Right ventricle myocardium superior (tissue), 1 donor: ENCODE results near the gene RGSL1. TPM values are rescaled to one million over a fixed set of nuclear protein-coding genes. Genes with fewer than 3 reads are reported as not detected.

Experiments
- ATAC-seq: fragments of 200-7000 bp; cut with Tn5 transposase; one replicate; pipeline ENCODE4 v1.9.1; 2020; ENCODE audit warnings: mild to moderate bottlenecking; ENCODE audit not compliant: poor library complexity
- DNase-seq: peaks from one replicate; pipeline ENCODE4 v3.0.0-alpha.2; 2020
- intact Hi-C: fragments of 100-400 bp; cut with DNase I; formaldehyde crosslinking; loops from one replicate; pipeline ENCODE4 v1.11.2; 2022
- long read RNA-seq: library from polyadenylated mRNA; unstranded; transcript quantifications from one replicate; pipeline ENCODE4 v2.0.0, GENCODE V29; 2021
- total RNA-seq: library from RNA; stranded (reverse); fragmentation: NEBNext Ultra II Directional; extraction: Animal tissue kit (Norgen Biotek cat#: 25700); gene quantifications from one replicate; pipeline ENCODE4 v1.2.1, GENCODE V29; 2021
- donor health status: DM: no; HTN: yes; CAD: no; lungs with severe emphysema.

RGSL1 gene
- total RNA-seq = not detected
- long read RNA-seq = 0 reads

DNA sequence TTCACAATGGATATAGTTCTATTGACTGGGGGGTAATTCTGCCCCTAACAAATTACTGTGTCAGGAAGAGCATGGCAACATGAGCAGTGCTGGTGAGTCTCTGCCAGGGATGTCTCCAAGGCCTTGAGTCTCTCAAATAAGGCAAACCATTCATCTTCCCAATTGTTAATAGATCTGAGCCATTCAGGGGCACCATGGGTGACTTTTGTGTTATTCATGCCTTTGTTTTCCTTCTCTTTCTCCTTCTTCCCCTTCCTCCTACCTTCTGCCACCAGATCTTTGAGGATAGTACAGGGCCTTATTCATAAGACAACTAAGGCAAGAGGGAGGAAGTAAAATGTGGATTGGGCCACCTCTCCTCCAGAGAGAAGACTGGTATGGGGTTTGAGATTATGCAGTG is at the start of gene RGSL1:
RGSL1 (plus strand) TSS at position 60 of the 400 bp plus-strand sequence; CDS start at position 80, 20 bp downstream.
- no peak for ATAC-seq
- intact Hi-C loops = no loop called here
- no peak for DNase-seq

DNA sequence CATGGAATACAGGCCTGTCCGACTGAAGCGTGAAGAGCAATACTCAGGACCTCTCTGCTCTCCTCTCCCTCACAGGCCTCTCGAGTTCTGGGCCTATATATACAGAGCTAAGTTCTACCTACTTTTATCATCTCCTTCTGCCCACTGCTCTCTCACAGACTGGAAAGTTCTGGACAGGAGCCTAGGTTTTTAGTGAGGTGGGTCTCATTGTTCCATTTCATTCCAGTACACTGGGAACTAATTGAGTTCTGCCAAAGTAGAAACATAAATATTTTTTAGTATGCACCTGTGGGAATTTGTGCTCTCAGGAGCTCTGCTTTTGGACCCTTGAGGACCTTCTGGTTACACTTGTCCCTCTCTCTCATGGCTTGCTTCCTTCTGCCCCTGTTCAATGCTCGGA is 49.4 kb upstream of the RGSL1 start, which contains the start of gene TEDDM1:
TEDDM1 (minus strand) TSS at position 101 of the 400 bp plus-strand sequence. CDS start 182 bp downstream, outside the sequence.
- ATAC-seq (no peak), DNase-seq (no peak)
- intact Hi-C loops = no loop called here

DNA sequence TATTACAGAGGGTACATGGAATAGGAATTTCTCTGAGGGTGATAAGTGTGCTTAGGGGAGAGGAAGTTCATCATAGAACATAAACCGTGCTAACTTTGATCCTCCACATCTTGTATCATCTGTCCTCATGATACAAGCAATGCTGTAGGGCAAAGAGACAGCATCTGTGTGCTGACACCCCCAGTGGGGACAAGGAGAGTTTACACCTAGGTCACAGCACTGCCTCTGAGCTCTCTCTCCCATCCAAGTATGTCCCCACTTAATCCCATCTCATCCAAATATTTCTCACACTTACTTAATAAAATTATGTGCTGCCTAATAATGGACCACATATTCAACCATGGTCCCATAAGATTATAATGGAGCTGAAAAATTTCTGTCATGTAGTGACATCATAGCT is 45.2 kb upstream of the RGSL1 start:
- intact Hi-C loops = no loop called here
- DNase-seq (no peak), ATAC-seq (no peak)

DNA sequence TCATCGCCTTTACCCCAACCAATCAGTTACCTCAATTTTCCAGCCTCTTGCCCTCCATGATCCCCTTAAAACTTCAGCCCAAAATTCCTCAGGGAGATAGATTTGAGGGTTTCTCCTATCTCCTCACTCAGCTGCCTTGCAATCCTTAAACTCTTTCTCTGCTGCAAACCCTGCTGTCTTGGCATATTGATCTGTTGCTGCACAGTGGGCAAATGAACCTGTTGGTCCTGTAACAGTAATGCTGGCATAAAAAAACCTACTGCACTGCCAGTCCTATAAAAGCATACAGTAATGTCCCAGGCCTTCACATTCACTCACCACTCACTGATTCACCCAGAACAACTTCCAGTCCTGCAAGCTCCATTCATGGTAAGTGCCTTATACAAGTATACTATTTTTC is 44.4 kb upstream of the RGSL1 start:
- ATAC-seq = no peak
- DNase-seq = no peak
- intact Hi-C loops = no loop called here

DNA sequence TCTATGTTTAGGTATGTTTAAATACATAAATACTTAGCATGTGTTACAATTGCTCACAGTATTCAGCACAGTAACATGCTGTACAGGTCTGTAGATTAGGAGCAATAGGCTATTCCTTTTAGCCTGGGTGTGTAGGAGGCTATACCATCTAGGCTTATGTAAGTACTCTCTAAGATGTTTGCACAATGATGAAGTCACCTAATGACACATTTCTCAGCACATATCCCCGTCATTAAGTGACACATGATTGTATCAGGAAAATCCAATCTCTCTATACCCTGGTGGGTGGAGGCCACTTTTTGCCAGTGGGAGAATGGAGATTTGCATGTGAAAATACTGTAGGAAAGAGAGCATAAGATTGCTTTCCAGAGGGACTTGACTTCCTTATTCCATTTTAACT is 43.9 kb upstream of the RGSL1 start:
- DNase-seq (no peak), ATAC-seq (no peak)
- intact Hi-C loops = no loop called here

DNA sequence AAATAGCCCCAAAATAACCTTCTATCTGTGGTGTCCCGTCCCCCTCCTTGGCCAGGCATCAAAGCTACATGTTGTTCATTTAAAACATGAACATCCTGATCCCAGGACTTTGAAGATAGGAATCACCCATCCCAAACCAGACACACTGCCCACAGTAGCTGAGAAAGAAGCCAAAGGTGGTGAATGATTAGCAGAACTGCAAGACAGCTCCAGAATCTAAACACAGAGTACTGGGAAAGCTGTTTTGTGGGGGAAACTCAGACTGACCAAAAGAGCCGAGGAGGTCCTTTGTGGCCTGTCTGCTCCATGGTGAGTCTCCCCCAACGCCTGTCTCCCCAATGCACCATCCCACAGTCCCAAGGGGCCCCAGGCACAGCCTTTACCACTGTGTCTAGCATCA is 42.2 kb upstream of the RGSL1 start:
- no peak for DNase-seq
- intact Hi-C loops = no loop called here
- ATAC-seq = no peak

DNA sequence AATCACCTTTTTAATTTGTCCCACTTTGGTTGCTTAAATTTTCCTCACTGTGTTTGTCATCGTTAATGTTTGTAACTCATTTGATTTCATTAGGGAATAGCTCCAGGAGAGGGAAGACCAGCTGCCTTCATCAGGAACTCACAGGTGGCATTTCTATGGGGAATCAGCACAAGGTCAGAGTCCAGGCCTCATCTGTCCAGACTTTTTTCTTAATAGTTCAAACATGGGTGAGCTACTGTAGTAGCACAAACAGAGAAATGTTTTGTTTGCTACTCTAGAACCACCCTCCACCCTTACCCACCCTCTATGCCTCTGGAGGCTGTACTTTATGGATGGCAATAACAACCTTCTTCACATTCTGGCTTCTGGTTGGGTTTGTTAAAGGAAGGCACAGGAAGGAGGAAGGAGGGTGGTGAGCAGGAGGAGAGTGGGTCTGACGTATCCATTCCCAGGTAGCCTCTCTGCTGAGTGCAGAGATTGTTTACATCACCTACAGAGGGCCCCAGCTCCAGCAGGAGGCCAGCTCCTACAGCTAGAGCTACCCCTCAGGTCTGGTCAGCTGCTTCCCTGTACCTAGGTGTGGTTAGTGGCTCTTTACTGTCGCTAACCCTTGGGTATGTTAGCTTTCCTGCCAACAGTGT is 41.4 kb upstream of the RGSL1 start:
- ATAC-seq = no peak
- DNase-seq = no peak
- intact Hi-C loops = no loop called here

DNA sequence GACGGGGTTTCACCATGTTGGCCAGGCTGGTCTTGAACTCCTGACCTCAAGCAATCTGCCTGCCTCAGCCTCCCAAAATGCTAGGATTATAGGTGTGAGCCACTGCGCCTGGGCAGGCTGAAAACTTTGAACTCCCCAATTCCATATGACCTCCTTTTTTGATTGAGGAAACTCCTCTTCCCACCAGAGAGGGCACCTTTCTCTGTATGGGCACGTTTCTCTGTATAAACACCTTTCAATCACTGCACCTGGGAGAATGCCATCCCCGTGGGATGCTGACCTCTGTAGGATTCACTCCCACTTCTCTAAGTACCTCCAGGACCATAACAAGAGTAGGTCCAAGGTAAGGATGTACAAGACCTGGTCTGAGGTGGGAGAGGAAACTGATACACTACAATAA is 39.8 kb upstream of the RGSL1 start:
- ATAC-seq (peak; percentile 19), DNase-seq (no peak)
- intact Hi-C loops = no loop called here

DNA sequence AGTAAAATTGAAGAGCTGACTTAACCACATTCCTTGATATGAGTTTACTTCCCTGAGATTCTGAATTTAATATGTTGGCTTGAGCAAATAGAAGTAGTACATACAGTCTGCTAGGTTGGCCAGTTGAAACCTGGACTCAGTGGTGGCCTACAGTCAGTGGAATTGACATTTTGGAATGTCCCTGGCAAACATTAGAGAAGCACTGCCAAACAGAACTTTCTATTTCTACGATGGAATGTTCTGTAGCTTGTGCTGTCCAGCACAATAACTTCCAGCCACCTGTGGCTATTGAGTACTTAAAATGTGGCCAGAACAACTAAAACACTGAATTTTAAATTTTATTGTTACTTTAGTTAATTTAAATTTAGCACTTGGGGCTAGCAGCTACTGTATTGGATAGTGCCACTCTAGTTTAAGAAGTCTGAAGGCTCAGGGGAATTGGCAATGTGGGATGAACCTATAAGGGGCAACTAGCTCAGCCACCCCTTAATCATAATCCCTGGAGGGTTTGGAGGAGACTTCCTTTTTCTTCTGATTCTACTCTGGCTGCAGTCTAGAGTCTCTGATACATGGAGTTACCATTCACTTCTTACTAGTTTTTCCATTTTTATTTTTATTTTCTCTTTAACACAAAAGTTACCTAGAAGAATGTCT is 39.2 kb upstream of the RGSL1 start:
- intact Hi-C loops = no loop called here
- peak; percentile 95 for ATAC-seq
- no peak for DNase-seq

DNA sequence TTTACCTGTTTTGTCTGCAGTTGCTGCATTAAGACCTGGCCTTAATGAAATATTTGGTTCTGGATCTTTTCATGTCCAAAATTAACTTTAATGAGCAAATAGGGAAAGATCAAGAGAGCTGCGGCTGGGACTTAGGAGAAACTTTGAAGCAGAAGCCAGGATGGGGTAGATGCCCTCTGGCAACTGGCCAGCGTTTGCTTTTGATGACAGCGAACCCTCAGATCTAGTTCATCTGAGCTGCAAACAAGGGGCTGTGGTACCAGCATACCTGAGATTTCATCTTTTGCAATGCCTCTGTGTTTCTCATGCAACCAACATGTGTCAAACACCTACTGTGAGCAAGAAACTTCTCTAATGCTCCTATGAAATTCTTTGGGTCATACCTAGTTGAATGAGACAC is 36.5 kb upstream of the RGSL1 start:
- ATAC-seq = no peak
- no peak for DNase-seq
- intact Hi-C loops = no loop called here

DNA sequence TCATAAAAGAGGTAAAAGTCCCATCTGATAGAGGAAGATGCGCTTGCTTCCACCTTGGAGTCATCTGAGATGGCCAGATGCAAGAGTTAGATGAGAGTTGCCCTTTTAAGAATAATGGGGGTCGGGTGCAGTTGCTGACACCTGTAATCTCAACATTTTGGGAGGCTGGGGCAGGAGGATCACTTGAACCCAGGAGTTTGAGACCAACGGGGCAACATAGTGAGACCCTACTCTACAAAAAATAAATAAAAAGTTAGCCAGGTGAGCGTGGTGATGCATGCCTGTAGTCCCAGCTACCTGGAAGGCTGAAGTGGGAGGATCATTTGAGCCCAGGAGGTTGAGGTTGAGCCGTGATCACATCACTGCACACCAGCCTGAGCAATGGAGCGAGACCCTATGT is 36.0 kb upstream of the RGSL1 start:
- DNase-seq (no peak), ATAC-seq (no peak)
- intact Hi-C loops = no loop called here

DNA sequence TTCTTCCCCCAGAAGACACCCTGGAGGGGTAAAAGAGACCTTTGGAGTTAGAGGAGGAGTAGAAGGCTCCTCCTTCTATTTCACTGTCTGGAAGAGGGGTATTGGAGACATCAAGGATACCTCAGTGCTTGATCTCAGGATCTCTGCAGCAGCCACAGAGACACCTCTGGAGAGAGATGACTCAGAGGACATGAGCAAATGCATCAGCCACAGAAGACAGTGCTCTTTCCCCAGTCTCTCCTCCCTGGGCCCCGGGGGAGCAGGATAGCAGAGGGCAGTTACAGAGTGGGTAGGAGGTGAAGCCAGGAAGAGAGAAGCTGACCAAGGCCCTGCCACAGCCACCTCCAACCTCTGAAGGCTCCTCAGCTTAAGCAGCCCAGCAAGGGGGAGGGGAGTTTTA is 34.2 kb upstream of the RGSL1 start:
- ATAC-seq = no peak
- DNase-seq = no peak
- intact Hi-C loops = no loop called here

DNA sequence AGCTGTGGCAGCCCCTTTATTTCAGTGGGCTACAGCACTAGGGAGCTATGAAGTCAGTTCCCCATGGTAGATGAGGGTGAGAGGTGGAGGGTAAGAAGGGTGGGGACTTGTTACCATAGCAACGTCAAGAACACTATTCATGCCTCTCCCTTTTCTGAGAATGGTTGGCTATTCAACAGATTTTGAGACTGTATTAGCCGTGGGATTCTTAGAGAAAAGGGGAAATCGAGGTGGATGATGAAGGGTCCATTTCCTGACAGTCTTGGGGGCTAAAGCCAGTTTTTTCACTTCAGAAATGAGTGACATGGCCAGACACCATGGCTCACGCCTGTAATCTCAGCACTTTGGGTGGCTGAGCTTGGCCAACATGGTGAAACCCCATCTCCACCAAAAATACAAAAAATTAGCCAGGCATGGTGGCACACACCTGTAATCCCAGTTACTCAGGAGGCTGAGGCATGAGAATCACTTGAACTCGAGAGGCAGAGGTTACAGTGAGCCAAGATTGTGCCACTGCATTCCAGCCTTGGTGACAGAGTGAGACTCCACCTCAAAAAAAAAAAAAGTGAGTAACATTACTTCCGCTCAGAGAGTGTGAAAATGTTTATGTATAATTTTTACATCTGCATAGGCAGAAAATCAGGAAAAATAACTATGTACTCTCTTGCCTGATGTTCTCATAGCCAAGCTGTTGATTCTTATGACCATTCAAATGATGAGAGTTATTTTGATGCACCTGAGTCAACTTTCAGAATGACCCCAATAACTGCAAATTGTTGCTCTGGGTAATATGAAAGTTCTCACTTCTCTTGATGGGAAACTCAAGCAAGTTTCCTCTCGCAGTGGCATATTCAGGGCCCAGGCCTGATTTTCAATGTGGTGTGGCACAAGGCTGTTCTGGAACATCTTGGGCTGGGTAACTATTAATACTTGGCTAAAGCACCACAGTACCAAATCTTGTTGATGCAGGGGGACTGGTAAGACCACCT is 23.2 kb upstream of the RGSL1 start:
- intact Hi-C loops = no loop called here
- ATAC-seq (no peak), DNase-seq (no peak)

DNA sequence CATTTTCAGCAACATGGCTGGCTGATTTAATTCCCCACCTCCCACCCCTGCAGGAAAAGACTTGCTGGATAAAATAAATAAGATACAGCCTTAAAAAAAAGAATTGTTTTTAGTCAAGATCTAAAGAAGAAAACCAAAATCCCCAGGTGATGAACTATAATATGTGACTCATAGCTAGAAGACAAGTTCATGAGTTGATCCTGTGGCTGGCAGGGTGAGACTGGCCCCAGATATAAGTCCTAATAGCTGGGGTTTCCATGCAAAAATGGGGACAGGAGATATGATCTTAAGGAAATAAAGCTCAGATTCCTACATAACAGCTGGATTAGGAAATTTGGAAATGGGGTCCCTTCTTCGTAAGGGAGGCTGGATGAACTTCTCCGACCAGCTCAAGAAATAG is 21.9 kb upstream of the RGSL1 start:
- intact Hi-C loops = no loop called here
- DNase-seq (no peak), ATAC-seq (no peak)

DNA sequence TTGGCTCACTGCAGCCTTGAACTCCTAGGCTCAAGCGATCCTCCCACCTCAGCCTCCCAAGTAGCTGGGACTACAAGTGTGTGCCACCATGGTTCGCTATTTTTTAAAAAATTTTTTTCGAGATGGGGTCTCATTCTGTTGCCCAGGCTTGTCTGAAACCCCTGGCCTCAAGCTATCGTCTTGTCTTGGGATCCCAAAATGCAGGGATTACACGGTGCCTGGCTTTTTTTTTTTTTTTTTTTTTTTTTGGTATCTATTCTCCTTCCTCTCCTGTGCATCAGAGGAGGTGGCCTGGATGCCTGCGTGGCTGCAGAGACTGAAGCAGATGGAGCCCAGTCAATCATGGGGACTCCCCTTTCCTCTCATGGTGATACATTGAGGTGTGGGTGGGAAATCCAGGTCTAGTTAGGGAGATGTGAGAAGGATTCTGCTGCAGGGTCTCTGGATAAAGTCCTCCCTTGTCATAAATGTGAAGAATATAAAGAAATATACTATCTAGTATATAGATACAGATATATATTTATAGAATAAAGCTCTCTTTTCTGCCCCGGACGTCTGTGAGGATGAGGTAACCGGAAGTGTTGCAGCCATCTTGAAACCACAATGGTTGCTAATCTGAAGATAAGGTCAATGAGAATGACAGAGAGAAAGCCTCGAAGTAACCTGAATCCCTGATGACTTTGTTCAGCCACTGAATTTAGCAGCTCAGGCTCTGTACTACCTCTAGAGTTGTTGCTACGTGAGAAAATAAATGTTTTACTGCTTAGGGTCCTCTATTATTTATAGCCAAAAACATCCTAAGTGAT is 19.5 kb upstream of the RGSL1 start:
- DNase-seq (no peak), ATAC-seq (no peak)
- intact Hi-C loops = no loop called here

DNA sequence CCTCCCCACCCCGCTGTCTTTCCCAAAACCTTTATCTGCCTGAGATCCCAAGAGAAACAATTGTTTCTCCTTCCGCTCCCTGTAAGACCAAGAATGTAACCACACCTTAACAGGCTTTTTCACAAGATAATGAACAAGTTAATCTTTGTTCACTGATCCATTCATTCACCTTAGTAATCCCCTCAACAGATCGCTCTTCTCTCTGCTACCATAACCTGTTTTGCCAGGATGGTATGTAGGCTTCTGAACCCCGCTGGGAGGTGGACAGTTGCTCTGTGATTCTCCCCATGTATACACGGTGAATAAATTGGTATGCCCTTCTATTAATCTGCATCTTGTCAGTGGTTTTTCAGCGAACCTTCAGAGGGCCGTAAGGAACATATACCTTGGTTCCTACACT is 18.7 kb upstream of the RGSL1 start:
- ATAC-seq (no peak), DNase-seq (no peak)
- intact Hi-C loops = no loop called here

DNA sequence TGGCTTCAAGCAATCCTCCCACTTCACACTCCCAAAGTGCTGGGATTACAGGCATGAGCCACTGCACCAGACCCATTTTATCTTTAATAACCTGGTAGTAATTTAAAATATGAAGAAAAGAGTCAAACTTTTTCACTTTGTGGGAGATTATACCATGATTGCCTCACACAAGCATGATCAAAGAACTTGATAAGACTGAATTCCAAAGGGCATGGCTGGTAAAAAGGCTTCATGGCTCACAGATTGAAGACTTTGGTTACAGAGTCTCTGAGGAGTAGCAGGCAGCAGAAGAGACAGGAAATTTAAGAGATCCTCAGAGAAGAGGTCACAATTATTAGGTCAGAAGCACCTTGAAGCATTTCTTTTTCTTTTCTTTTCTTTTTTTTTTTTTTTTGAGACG is 16.4 kb upstream of the RGSL1 start:
- DNase-seq = no peak
- no peak for ATAC-seq
- intact Hi-C loops = no loop called here

DNA sequence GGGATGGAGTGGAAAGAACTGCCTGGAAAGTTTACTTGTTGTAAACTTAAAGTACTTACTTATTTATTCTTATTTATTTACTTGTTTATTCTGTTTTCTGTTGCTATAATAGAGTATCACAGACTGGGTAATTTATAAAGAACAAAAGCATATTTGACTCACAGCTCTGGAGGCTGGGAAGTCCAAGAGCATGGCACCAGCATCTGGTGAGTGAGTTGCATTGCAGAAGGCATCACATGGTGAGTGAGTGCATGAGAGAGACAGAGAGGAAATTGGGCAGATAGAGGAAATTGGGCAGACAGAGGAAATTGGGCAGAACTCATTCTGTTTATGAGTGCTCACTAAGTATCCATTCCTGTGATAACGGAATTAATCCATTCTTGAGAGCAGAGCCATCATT is 11.6 kb upstream of the RGSL1 start:
- no peak for DNase-seq
- no peak for ATAC-seq
- intact Hi-C loops = no loop called here

DNA sequence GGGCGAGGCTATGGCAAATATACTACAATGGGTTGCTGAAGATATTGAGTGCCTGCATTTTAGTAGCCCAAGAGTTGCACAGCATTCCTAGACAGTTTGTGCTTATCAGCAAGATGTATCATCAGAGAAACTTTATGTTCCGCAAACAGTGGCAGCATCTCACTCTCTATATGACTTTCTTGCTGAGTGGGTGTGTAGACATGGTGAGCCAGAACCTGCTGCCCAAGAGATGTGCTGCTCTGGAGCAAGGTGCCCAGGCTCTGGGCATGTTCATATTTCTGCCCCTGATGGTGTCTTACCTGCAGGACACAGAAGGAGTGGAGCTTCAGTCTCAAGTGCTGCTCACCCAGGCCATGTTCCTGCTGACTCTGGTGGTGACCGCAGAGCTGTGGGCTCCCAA is 8.2 kb upstream of the RGSL1 start:
- intact Hi-C loops = loop anchor here (10.0 kb wide), 1 partner anchor 153 kb away; no protein-coding TSS in a partner anchor
- ATAC-seq (no peak), DNase-seq (no peak)
